Neural cell (in vitro differentiated cells): Measurements from ENCODE around the gene SMPDL3A. TPM values are rescaled to one million over a fixed set of nuclear protein-coding genes. Genes with fewer than 3 reads are reported as not detected.

Experiments
- H2AFZ ChIP-seq: fragments of 200-600, 300-800 bp; sonication (generic), shearing (Covaris generic); 2 replicates; pipeline ENCODE4 v1.6.0; 2014; ENCODE audit warnings: low read depth, mild to moderate bottlenecking, antibody characterized with exemption, low read length, moderate library complexity
- H3F3A ChIP-seq: fragments of 200-600 bp; shearing (Covaris generic); 2 replicates; pipeline ENCODE4 v1.6.1; 2016; ENCODE audit warnings: mild to moderate bottlenecking, moderate library complexity, mixed read lengths, antibody characterized with exemption, low read length; ENCODE audit not compliant: insufficient read depth, poor library complexity, severe bottlenecking
- H3K27ac ChIP-seq: fragments of 200-600, 300-800 bp; sonication (generic), shearing (Covaris generic); 2 replicates; pipeline ENCODE4 v1.5.1; 2014; ENCODE audit warnings: mild to moderate bottlenecking, low read length, moderate library complexity
- H3K27me3 ChIP-seq: fragments of 300-800, 200-600 bp; sonication (generic), shearing (Covaris generic); 2 replicates; pipeline ENCODE4 v1.6.0; 2014; ENCODE audit warnings: mild to moderate bottlenecking, low read depth, low read length, moderate library complexity; ENCODE audit not compliant: insufficient read depth
- H3K36me3 ChIP-seq: fragments of 300-800, 200-600 bp; sonication (generic), shearing (Covaris generic); 2 replicates; pipeline ENCODE4 v1.5.1; 2014; ENCODE audit warnings: mild to moderate bottlenecking, antibody characterized with exemption, low read length, moderate library complexity; ENCODE audit not compliant: insufficient read depth
- H3K4me2 ChIP-seq: fragments of 300-800, 200-600 bp; sonication (generic), shearing (Covaris generic); 2 replicates; pipeline ENCODE4 v1.6.0; 2014; ENCODE audit warnings: mild to moderate bottlenecking, low read length
- H3K4me3 ChIP-seq: fragments of 300-800, 200-600 bp; sonication (generic), shearing (Covaris generic); 2 replicates; pipeline ENCODE4 v1.5.1; 2014; ENCODE audit warnings: mild to moderate bottlenecking, low read length, moderate library complexity
- H3K79me2 ChIP-seq: fragments of 200-600 bp; shearing (Covaris generic); replicated peaks from 2 replicates; pipeline ENCODE4 v1.6.0; 2014; ENCODE audit warnings: mild to moderate bottlenecking, low read length, moderate library complexity; ENCODE audit not compliant: insufficient read depth
- H3K9ac ChIP-seq: fragments of 300-800, 200-600 bp; sonication (generic), shearing (Covaris generic); 2 replicates; pipeline ENCODE4 v1.6.1; 2016; ENCODE audit warnings: mild to moderate bottlenecking, low read length, mixed read lengths
- H3K9me2 ChIP-seq: fragments of 200-600 bp; shearing (Covaris generic); 2 replicates; pipeline ENCODE4 v1.6.1; 2016; ENCODE audit warnings: mild to moderate bottlenecking, low read length, mixed read lengths; ENCODE audit not compliant: insufficient read depth
- H3K9me3 ChIP-seq: fragments of 200-600, 300-800 bp; sonication (generic), shearing (Covaris generic); 2 replicates; pipeline ENCODE4 v1.6.1; 2016; ENCODE audit warnings: mild to moderate bottlenecking, mixed run types, low read length, moderate library complexity, mixed read lengths
- H4K20me1 ChIP-seq: fragments of 200-600 bp; shearing (Covaris generic); 2 replicates; pipeline ENCODE4 v1.6.1; 2016; ENCODE audit warnings: mild to moderate bottlenecking, mixed run types; ENCODE audit not compliant: insufficient read depth
- MXI1 ChIP-seq: fragments of 450-650 bp; conservative IDR thresholded peaks from 2 replicates; pipeline ENCODE4 v1.6.1; 2014; ENCODE audit warnings: antibody characterized with exemption, mild to moderate bottlenecking; ENCODE audit not compliant: poor library complexity, severe bottlenecking
- REST ChIP-seq: IDR thresholded peaks from 2 replicates; pipeline ENCODE4 v1.6.1; 2012; ENCODE audit warnings: borderline replicate concordance
- SMC3 ChIP-seq: fragments of 450-650 bp; conservative IDR thresholded peaks from 2 replicates; pipeline ENCODE4 v1.6.1; 2014; ENCODE audit warnings: antibody characterized with exemption, mild to moderate bottlenecking, moderate library complexity; ENCODE audit not compliant: poor library complexity
- TAF1 ChIP-seq: IDR thresholded peaks from 2 replicates; pipeline ENCODE4 v1.6.1; 2012; ENCODE audit warnings: low read depth
- polyA plus RNA-seq: library from polyadenylated mRNA; depleted of rRNA; stranded (reverse); fragments of >200 nt; gene quantifications from 2 replicates; pipeline ENCODE4 v1.2.3, GENCODE V29; 2014
- TF ChIP-seq, protein P1 (sequence below): fragments of 450-650 bp; IDR thresholded peaks from 2 replicates; pipeline ENCODE4 v1.5.1; 2014; ENCODE audit warnings: antibody characterized with exemption, mild to moderate bottlenecking, moderate library complexity; ENCODE audit not compliant: poor library complexity, severe bottlenecking

SMPDL3A gene
- polyA plus RNA-seq, 1 donor from 2014 or later = 8.2 TPM

GRCh38 chr6:122751326-122751725 lies 37.7 kb upstream of the SMPDL3A start:
- H3K27ac ChIP-seq = no peak overlapping the region
- no peaks in the 10 kb centered on the region for H3K36me3 ChIP-seq
- H3K27me3 ChIP-seq = no peaks in the 10 kb centered on the region
- no peak overlapping the region for H3K4me3 ChIP-seq
- no peaks in the 10 kb centered on the region for H3K79me2 ChIP-seq
- no peaks in the 10 kb centered on the region for H3F3A ChIP-seq
- no peaks in the 10 kb centered on the region for H3K9me3 ChIP-seq
- H2AFZ ChIP-seq = no peak overlapping the region
- no peaks in the 10 kb centered on the region for H3K9me2 ChIP-seq
- TF ChIP-seq, protein P1, sequence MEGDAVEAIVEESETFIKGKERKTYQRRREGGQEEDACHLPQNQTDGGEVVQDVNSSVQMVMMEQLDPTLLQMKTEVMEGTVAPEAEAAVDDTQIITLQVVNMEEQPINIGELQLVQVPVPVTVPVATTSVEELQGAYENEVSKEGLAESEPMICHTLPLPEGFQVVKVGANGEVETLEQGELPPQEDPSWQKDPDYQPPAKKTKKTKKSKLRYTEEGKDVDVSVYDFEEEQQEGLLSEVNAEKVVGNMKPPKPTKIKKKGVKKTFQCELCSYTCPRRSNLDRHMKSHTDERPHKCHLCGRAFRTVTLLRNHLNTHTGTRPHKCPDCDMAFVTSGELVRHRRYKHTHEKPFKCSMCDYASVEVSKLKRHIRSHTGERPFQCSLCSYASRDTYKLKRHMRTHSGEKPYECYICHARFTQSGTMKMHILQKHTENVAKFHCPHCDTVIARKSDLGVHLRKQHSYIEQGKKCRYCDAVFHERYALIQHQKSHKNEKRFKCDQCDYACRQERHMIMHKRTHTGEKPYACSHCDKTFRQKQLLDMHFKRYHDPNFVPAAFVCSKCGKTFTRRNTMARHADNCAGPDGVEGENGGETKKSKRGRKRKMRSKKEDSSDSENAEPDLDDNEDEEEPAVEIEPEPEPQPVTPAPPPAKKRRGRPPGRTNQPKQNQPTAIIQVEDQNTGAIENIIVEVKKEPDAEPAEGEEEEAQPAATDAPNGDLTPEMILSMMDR = no peak
- TF ChIP-seq TAF1 = no peak
- TF ChIP-seq REST = no peak
- TF ChIP-seq SMC3 = no peak
- no peak for TF ChIP-seq MXI1
- H3K4me2 ChIP-seq = no peak overlapping the region
- H3K9ac ChIP-seq = no peak overlapping the region
- no peaks in the 10 kb centered on the region for H4K20me1 ChIP-seq

- Histone ChIP-seq H3K9ac (no peak overlapping the region), H3K9me3 (no peaks in the 10 kb centered on the region), H3K36me3 (no peaks in the 10 kb centered on the region), H3F3A (no peaks in the 10 kb centered on the region), H3K27ac (no peak overlapping the region), H4K20me1 (no peaks in the 10 kb centered on the region), H3K27me3 (no peaks in the 10 kb centered on the region), H3K79me2 (no peaks in the 10 kb centered on the region), H3K4me3 (no peak overlapping the region), H3K9me2 (no peaks in the 10 kb centered on the region), H2AFZ (no peak overlapping the region), H3K4me2 (no peak overlapping the region)
- no peak for TF ChIP-seq TAF1
- no peak for TF ChIP-seq REST
These were observed 36.6 kb upstream of the SMPDL3A start for GRCh38 chr6:122752459-122752858.
